K562 (cell line): Measurements from ENCODE around the gene NCOR2. TPM values are rescaled to one million over a fixed set of nuclear protein-coding genes. Genes with fewer than 3 reads are reported as not detected.
A peak's percentile ranks its signal among the peaks of the same experiment; 100 is the strongest.

Experiments
- ATF4 ChIP-seq: fragments of 450-650 bp; formaldehyde crosslinking; IDR thresholded peaks from 2 replicates; pipeline ENCODE4 v1.4.0; 2022; ENCODE audit warnings: mild to moderate bottlenecking, moderate library complexity
- BRF1 ChIP-seq: IDR thresholded peaks from 3 replicates; pipeline ENCODE4 v1.6.1; 2011; ENCODE audit warnings: borderline replicate concordance, mild to moderate bottlenecking; ENCODE audit not compliant: insufficient read length; ENCODE audit errors: extremely low read depth
- CEBPG ChIP-seq, 3 experiments: fragments of 200-800 bp in 1 of 3; sonication (Bioruptor generic) in 1 of 3; sonication (generic) in 1 of 3; formaldehyde crosslinking in 1 of 3; IDR thresholded peaks in 2 of 3; conservative IDR thresholded peaks in 1 of 3; 2 replicates each; pipeline versions ENCODE4 v1.6.1 to v1.8.0; 2016 to 2022; ENCODE audit warnings: missing compliant biosample characterization in 2 of 3, missing genetic modification characterization in 2 of 3, mild to moderate bottlenecking in 1 of 3, missing genetic modification reagents in 1 of 3
- DIDO1 ChIP-seq: fragments of 450-650 bp; IDR thresholded peaks from 2 replicates; pipeline ENCODE4 v1.6.1; 2016; ENCODE audit warnings: low read depth, missing biosample characterization, missing genetic modification characterization
- E2F3 ChIP-seq: fragments of 250-450 bp; sonication (Bioruptor Pico); IDR thresholded peaks from 2 replicates; pipeline ENCODE4 v1.4.0; 2020; ENCODE audit warnings: mild to moderate bottlenecking
- E2F6 ChIP-seq, 2 experiments: IDR thresholded peaks; 2 replicates each; pipeline ENCODE4 v1.6.1; 2011; ENCODE audit warnings: borderline replicate concordance in 1 of 2, control low read depth in 1 of 2, low read depth in 1 of 2, low read length in 1 of 2, mild to moderate bottlenecking in 1 of 2, mixed read lengths in 1 of 2, moderate library complexity in 1 of 2; ENCODE audit not compliant: insufficient read depth in 1 of 2, insufficient read length in 1 of 2, poor library complexity in 1 of 2, severe bottlenecking in 1 of 2; ENCODE audit errors: extremely low read depth in 1 of 2
- FOXK1 ChIP-seq: sonication (generic); formaldehyde crosslinking; IDR thresholded peaks from 2 replicates; pipeline ENCODE4 v1.8.0; 2022; ENCODE audit warnings: missing genetic modification reagents, mild to moderate bottlenecking, borderline replicate concordance
- FOXO4 ChIP-seq: fragments of 450-650 bp; formaldehyde crosslinking; IDR thresholded peaks from 2 replicates; pipeline ENCODE4 v1.4.0; 2020; ENCODE audit warnings: mild to moderate bottlenecking, moderate library complexity
- GATA2 ChIP-seq: sonication (generic); formaldehyde crosslinking; IDR thresholded peaks from 2 replicates; pipeline ENCODE4 v1.4.0; 2020; ENCODE audit warnings: mild to moderate bottlenecking, missing genetic modification reagents
- IRF1 ChIP-seq: sonication (generic); formaldehyde crosslinking; IDR thresholded peaks from 2 replicates; pipeline ENCODE4 v1.8.0; 2022; ENCODE audit warnings: missing genetic modification reagents, mild to moderate bottlenecking, borderline replicate concordance
- L3MBTL2 ChIP-seq: fragments of 450-650 bp; IDR thresholded peaks from 2 replicates; pipeline ENCODE4 v1.6.1; 2016; ENCODE audit warnings: mild to moderate bottlenecking, moderate library complexity
- NR1H2 ChIP-seq: sonication (generic); formaldehyde crosslinking; IDR thresholded peaks from 2 replicates; pipeline ENCODE4 v1.4.0; 2020; ENCODE audit warnings: mild to moderate bottlenecking, missing genetic modification reagents
- NR2C1 ChIP-seq, 2 experiments: fragments of 450-650 bp; IDR thresholded peaks; 2 replicates each; pipeline ENCODE4 v1.6.1; 2017; ENCODE audit warnings: mild to moderate bottlenecking in 2 of 2, antibody characterized with exemption in 1 of 2, inconsistent platforms in 1 of 2, missing compliant biosample characterization in 1 of 2, missing genetic modification characterization in 1 of 2
- NR4A1 ChIP-seq, 2 experiments: fragments of 250-450 bp in 1 of 2; fragments of 450-650 bp in 1 of 2; sonication (Bioruptor Pico) in 1 of 2; IDR thresholded peaks; 2 replicates each; pipeline versions ENCODE4 v1.4.0 to v1.6.1; 2016 to 2020; ENCODE audit warnings: mild to moderate bottlenecking in 2 of 2, missing compliant biosample characterization in 1 of 2, missing genetic modification characterization in 1 of 2, moderate library complexity in 1 of 2
- PTRF ChIP-seq: fragments of 450-650 bp; IDR thresholded peaks from 2 replicates; pipeline ENCODE4 v1.6.1; 2016; ENCODE audit warnings: mild to moderate bottlenecking, missing genetic modification characterization, missing compliant biosample characterization
- RCOR1 ChIP-seq, 2 experiments: IDR thresholded peaks; 2 replicates each; pipeline ENCODE4 v1.6.1; 2012; ENCODE audit warnings: low read depth in 2 of 2, low read length in 2 of 2, borderline replicate concordance in 1 of 2, improper control_type of control experiment in 1 of 2
- SAP30 ChIP-seq: fragments of 200-600 bp; sonication (generic); IDR thresholded peaks from 2 replicates; pipeline ENCODE4 v1.6.1; 2012; ENCODE audit warnings: borderline replicate concordance, low read depth, mild to moderate bottlenecking, moderate library complexity, low read length, control low read depth, inconsistent platforms; ENCODE audit not compliant: insufficient read depth, poor library complexity, severe bottlenecking
- SOX6 ChIP-seq: fragments of 450-650 bp; IDR thresholded peaks from 2 replicates; pipeline ENCODE4 v1.6.1; 2014; ENCODE audit warnings: mild to moderate bottlenecking
- SPI1 ChIP-seq: IDR thresholded peaks from 2 replicates; pipeline ENCODE4 v1.6.1; 2011; ENCODE audit warnings: low read depth, low read length, control low read depth, borderline replicate concordance
- STAT5A ChIP-seq: IDR thresholded peaks from 2 replicates; pipeline ENCODE4 v1.6.1; 2012; ENCODE audit warnings: low read length, inconsistent platforms, borderline replicate concordance
- TBP ChIP-seq: optimal IDR thresholded peaks from 2 replicates; pipeline ENCODE3; 2011; ENCODE audit warnings: low read depth, low read length, improper control_type of control experiment
- ZNF785 ChIP-seq: fragments of 250-450 bp; sonication (Bioruptor Pico); IDR thresholded peaks from 2 replicates; pipeline ENCODE4 v1.4.0; 2020; ENCODE audit warnings: mild to moderate bottlenecking
- polyA plus RNA-seq, 8 experiments: library from polyadenylated mRNA; depleted of rRNA in 4 of 8; stranded (reverse) in 5 of 8; unstranded in 3 of 8; fragments of >200 nt; fragmentation: Nextera tagmentation in 2 of 8; fragmentation: Illumina TruSeq in 1 of 8; extraction: Ambion mirVana in 2 of 8; extraction: Trizol in 1 of 8; gene quantifications; 2 replicates each; pipeline versions ENCODE4 v1.2.1 to v1.2.3, GENCODE V29; 2011 to 2014; ENCODE audit warnings: inconsistent platforms in 1 of 8, missing spikeins in 1 of 8
- total RNA-seq, 7 experiments: library from RNA; depleted of rRNA in 6 of 7; stranded (reverse); fragments of >200 nt in 6 of 7; fragmentation: Illumina TruSeq in 2 of 7; extraction: Trizol in 2 of 7; gene quantifications; 2 replicates each; pipeline versions ENCODE4 v1.2.1 to v1.2.3, GENCODE V29; 2011 to 2021; ENCODE audit warnings: low replicate concordance in 1 of 7

Gene NCOR2
- total and polyA plus RNA-seq, 9 of the 15 experiments (the other 6 are each of a cell fraction or from before 2014, with no cell fraction given), result 0.18 to 126 (median 8.4) TPM

GRCh38 chr12:124616394-124617221 is 49.2 kb upstream of the NCOR2 start (continued):
- TF ChIP-seq E2F6 (IDR thresholded peaks at IDR 0.05; ENCODE audit: borderline replicate concordance in 1 of 2, extremely low read depth in 1 of 2, insufficient read depth in 1 of 2, insufficient read length in 1 of 2, low read depth in 1 of 2, low read length in 1 of 2, poor library complexity in 1 of 2, severe bottlenecking in 1 of 2), result no peak
- TF ChIP-seq PTRF, result peak; percentile 54; the same call in 1 of the 2 replicates
- TF ChIP-seq FOXO4, result no peak
- TF ChIP-seq GATA2 (CRISPR knock-in tag), result no peak
- TF ChIP-seq DIDO1 (tag), result no peak
- TF ChIP-seq L3MBTL2, result no peak
- no peak for TF ChIP-seq STAT5A
- no peak for TF ChIP-seq CEBPG (CRISPR knock-in tag; IDR thresholded peaks at IDR 0.05)
- no peak for TF ChIP-seq CEBPG (tag; conservative IDR thresholded peaks at IDR 0.05 in 1 of 2, IDR thresholded peaks at IDR 0.05 in 1 of 2)
- TF ChIP-seq NR1H2, result no peak
- TF ChIP-seq FOXK1 (CRISPR knock-in tag), result no peak
- no peak for TF ChIP-seq BRF1
- no peak for TF ChIP-seq E2F3 (CRISPR knock-in tag)
- TF ChIP-seq RCOR1 (IDR thresholded peaks at IDR 0.05; ENCODE audit: borderline replicate concordance in 1 of 2, low read depth in 2 of 2, low read length in 2 of 2), result no peak
- TF ChIP-seq NR2C1 (IDR thresholded peaks at IDR 0.05), result no peak
- TF ChIP-seq NR2C1 (tag; IDR thresholded peaks at IDR 0.05), result peak; percentile 32; the same call in 1 of the 2 replicates
- no peak for TF ChIP-seq ZNF785 (CRISPR knock-in tag)
- no peak for TF ChIP-seq ATF4 (CRISPR knock-in tag)
- TF ChIP-seq NR4A1 (CRISPR knock-in tag; IDR thresholded peaks at IDR 0.05), result no peak
- 0 out of 2 replicates have a peak, but pooled peaks have one; percentile 33 for TF ChIP-seq NR4A1 (tag; IDR thresholded peaks at IDR 0.05)
- TF ChIP-seq SPI1, result no peak
- no peak for TF ChIP-seq SAP30
- no peak for TF ChIP-seq IRF1
- TF ChIP-seq TBP, result no peak
- TF ChIP-seq SOX6, result no peak
